Panc1 (cell line): ENCODE measurements around the gene TP53RK.

Source experiments
- CTCF ChIP-seq: fragments of 450-650 bp; IDR thresholded peaks from 2 replicates; pipeline ENCODE4 v1.5.1; 2017; ENCODE audit warnings: mild to moderate bottlenecking
- REST ChIP-seq, 2 experiments: IDR thresholded peaks; 2 replicates each; pipeline ENCODE4 v1.6.1; 2011 to 2012; ENCODE audit warnings: low read depth in 2 of 2, control low read depth in 1 of 2, low read length in 1 of 2, mild to moderate bottlenecking in 1 of 2, moderate library complexity in 1 of 2; ENCODE audit not compliant: insufficient read depth in 1 of 2
- TCF7L2 ChIP-seq: IDR thresholded peaks from 2 replicates; pipeline ENCODE4 v1.6.1; 2011; ENCODE audit warnings: mild to moderate bottlenecking, low read depth, low read length, inconsistent platforms

- no peak for TF ChIP-seq CTCF
- no peak for TF ChIP-seq REST (IDR thresholded peaks at IDR 0.05; ENCODE audit: insufficient read depth in 1 of 2, low read depth in 2 of 2, low read length in 1 of 2)
- no peak for TF ChIP-seq TCF7L2
These were observed 32.1 kb downstream of the TP53RK start for GRCh38 chr20:46657137-46657536.
